ENCODE results near the gene ASIC2.

GRCh38 chr17:33273743-33274410 lies 19.2 kb downstream of the ASIC2 start:
- TF ChIP-seq CTCF (IDR thresholded peaks at IDR 0.05; ENCODE audit: insufficient read depth, low read length) (no peak), POLR2AphosphoS5 (IDR thresholded peaks at IDR 0.05; ENCODE audit: low read depth) (no peak), GABPA (IDR thresholded peaks at IDR 0.05; ENCODE audit: low read depth) (no peak), REST (IDR thresholded peaks at IDR 0.05; ENCODE audit: insufficient replicate concordance, low read depth) (no peak)

All from HL-60 (cell line).